Measurements from ENCODE around the gene ATP2A2.

ATP2A2 gene

DNA sequence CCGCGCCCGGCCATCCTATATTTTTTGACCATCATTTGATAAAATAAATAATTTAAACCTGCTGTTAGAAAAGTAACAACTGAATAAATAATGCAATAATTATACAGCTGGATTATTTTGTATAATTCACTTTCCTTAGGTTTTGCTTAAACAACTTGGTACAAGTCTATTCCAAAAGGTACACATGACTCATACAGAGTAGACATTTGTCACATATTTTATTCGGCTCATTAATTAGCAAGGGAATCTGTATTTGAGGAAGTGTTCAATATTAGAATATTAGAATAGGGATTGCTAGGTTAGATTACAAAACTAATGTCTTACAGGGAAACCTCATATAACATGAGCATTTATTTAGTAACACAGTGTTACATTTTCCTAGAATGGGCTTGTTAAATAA, 48.7 kb downstream of the ATP2A2 start:
- TF ChIP-seq, protein P1, sequence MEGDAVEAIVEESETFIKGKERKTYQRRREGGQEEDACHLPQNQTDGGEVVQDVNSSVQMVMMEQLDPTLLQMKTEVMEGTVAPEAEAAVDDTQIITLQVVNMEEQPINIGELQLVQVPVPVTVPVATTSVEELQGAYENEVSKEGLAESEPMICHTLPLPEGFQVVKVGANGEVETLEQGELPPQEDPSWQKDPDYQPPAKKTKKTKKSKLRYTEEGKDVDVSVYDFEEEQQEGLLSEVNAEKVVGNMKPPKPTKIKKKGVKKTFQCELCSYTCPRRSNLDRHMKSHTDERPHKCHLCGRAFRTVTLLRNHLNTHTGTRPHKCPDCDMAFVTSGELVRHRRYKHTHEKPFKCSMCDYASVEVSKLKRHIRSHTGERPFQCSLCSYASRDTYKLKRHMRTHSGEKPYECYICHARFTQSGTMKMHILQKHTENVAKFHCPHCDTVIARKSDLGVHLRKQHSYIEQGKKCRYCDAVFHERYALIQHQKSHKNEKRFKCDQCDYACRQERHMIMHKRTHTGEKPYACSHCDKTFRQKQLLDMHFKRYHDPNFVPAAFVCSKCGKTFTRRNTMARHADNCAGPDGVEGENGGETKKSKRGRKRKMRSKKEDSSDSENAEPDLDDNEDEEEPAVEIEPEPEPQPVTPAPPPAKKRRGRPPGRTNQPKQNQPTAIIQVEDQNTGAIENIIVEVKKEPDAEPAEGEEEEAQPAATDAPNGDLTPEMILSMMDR (IDR thresholded peaks at IDR 0.05; ENCODE audit: control insufficient read depth, insufficient read depth, low read depth, low read length, missing control alignments), result no peak
- no peak for DNase-seq (ENCODE audit: low read depth)
- no peak overlapping the region for H3K4me3 ChIP-seq (ENCODE audit: control insufficient read depth, low read depth, low read length)

DNA sequence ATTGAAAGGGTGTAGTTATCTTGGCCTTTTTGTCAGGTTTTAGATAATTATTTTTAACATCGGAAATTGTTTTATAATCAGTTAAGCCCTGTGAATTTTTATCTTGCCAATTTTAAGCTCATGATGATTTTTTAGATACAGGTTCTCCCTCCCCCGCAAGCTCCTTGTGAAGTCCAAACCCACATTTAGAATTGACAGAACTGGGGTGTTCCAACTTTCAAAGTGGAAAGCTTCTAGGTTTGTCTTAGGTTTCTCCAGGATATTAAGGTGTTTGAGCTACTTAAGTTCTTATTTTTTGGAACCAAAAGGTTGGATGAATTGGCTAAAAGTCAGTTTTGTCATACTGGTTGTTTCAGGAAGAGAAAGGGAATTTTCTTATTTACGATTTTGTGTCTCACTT, 49.1 kb downstream of the ATP2A2 start:
- no peak overlapping the region for H3K4me3 ChIP-seq (ENCODE audit: control insufficient read depth, low read depth, low read length)
- TF ChIP-seq, protein P1 (IDR thresholded peaks at IDR 0.05; ENCODE audit: control insufficient read depth, insufficient read depth, low read depth, low read length, missing control alignments), result no peak
- no peak for DNase-seq (ENCODE audit: low read depth)

DNA sequence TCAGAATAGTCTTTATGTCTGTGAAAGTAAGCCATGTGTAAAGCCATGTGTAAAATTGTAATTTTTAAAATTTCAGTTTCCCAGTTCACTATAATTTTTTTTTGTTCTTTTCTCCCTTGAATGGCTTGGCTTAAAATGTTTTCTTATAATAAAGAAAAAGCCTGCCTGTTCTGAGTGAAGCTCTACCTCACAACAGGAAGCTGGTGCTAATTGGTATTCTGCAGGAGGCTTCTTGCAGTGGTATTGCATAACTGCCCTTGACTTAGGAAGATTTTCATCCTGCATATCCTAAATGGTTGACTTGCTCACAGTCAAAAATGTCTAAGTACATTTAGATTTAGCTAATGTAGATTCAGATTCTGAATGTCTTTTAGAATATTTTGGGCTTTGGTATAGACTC, 49.5 kb downstream of the ATP2A2 start:
- H3K4me3 ChIP-seq (ENCODE audit: control insufficient read depth, low read depth, low read length), result no peak overlapping the region
- DNase-seq (ENCODE audit: low read depth), result no peak
- TF ChIP-seq, protein P1 (IDR thresholded peaks at IDR 0.05; ENCODE audit: control insufficient read depth, insufficient read depth, low read depth, low read length, missing control alignments), result no peak

DNA sequence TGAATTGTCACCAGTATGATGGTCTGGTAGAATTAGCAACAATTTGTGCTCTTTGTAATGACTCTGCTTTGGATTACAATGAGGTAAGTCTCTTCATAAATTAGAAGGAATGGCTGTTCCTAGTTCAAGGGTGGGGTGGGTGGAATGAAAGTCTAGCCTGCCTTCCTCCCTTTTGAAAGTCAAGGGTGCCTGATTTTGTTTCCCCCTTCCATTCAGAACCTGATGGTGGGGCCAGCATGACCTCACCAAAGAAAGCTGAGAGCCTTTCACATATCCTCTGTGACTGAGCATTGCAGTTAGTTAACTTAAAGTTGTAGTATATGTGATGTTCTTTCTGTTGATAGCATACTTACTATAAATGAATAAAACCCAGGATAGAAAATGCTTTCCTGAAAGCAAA, 52.2 kb downstream of the ATP2A2 start:
- DNase-seq (ENCODE audit: low read depth), result no peak
- H3K4me3 ChIP-seq (ENCODE audit: control insufficient read depth, low read depth, low read length), result no peak overlapping the region
- TF ChIP-seq, protein P1 (IDR thresholded peaks at IDR 0.05; ENCODE audit: control insufficient read depth, insufficient read depth, low read depth, low read length, missing control alignments), result no peak

DNA sequence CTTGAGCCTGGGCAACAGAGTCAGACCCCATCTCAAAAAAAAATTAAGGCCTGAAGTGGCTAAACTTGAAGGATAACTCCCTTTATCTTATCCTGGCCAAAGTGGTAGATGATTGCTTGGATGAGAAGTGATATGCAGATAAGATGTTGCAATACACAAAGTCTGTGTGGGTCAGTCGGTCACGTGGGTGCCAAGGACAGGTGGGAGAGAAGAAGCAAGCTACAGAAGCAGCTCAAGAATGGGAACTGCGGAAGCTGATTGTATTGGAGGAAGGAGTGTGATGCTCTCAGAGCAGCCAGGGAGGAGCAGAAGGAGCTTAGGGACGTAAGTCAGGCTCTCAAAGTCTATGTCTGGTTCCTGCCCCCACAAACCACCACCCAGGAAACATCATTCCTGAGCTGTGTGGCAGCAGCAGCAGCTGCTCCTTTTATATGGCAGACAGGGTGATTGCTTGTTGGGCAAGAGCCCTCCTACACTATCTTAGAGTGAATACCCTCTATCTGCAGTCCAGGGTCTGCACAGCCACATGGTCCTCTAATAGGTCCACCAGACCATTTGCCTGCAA, 54.5 kb downstream of the ATP2A2 start:
- no peak overlapping the region for H3K4me3 ChIP-seq (ENCODE audit: control insufficient read depth, low read depth, low read length)
- TF ChIP-seq, protein P1 (IDR thresholded peaks at IDR 0.05; ENCODE audit: control insufficient read depth, insufficient read depth, low read depth, low read length, missing control alignments), result no peak
- DNase-seq (ENCODE audit: low read depth), result no peak

DNA sequence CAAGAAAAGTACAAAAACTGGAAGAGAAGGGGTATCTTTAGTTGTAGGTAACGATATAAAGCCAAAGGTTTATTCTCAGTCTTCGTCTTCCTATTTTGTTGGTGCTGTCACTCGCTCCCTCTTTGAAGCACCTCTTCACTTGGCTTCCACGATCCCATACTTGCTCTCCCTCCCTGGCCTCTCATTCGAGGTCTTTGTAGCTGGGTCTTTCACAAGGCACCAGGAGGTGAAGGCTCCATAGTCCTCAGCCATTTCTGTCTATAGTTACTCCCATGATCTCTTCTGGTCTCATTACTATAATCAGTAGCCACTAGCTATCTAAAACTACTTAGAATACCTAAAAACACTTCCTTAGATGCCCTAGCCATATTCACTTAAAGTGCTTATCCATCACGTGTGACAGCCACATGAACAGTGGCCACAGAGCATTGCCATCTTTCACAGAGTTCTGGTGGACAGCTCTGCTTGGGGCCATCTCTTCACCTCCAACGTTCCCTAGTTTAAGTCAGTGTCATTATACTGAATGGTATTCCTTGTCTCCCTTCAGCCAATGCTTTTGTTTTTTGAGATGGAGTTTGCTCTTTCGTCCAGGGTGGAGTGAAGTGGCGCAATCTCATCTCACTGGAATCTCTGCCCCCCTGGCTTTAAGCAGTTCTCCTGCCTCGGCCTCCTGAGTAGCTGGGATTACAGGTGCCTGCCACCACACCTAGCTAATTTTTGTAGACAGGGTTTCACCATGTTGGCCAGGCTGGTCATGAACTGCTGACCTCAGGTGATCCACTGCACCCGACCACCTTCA, 57.1 kb downstream of the ATP2A2 start:
- TF ChIP-seq, protein P1 (IDR thresholded peaks at IDR 0.05; ENCODE audit: control insufficient read depth, insufficient read depth, low read depth, low read length, missing control alignments), result no peak
- DNase-seq (ENCODE audit: low read depth), result no peak

More for the DNA sequence above, 57.1 kb downstream of the ATP2A2 start:
- H3K4me3 ChIP-seq (ENCODE audit: control insufficient read depth, low read depth, low read length), result no peak overlapping the region
